Limb (tissue), 2 donors: Measurements from ENCODE around the gene SEPTIN10.
"Not testable (repeated sequence)": the region's sequence is repeated elsewhere in the genome, so short reads cannot be mapped to it uniquely, and the experiment has no call there.

ENCODE experiments used
- DNase-seq, 2 donors: peaks; one replicate each; pipeline ENCODE4 v3.0.0-alpha.2; 2016; ENCODE audit errors: extremely low spot score in 2 of 2

The SEPTIN10 gene

DNA sequence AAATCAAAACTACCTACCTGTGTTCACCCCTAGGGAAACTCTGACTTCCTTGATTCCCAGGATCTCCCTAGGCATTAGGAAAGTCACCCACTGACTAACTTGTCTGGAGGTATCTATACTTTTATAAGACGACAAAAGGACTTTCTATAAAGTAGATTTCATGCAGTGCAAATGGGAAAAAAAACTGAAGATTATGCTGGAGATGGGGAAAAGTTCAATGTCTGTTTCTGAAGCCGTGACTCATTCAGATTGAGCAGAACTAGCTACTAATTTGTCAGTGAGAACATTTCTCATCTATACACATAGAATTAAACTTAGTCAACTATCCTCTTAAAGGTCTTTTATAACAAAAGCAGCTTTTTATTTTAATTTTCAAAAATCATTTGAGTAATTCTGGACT lies 6.0 kb downstream of the SEPTIN10 start:
- no peak for DNase-seq

DNA sequence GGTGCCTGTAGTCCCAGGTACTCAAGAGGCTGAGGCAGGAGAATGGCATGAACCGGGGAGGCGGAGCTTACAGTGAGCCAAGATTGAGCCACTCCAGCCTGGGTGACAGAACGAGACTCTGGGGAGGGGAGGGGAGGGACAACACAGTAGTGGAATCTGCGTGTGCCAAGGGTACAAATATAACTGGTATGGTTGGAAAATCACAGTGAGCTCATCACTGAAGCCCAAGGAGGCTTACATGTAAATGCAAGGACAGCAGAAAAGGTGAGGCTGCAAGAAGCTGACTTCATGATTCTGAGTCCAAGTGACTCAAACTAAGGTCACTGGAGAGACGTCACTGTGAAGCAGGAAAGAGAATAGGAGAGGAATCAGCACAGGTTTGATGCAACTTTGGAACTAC lies 9.2 kb downstream of the SEPTIN10 start:
- DNase-seq, result no peak

DNA sequence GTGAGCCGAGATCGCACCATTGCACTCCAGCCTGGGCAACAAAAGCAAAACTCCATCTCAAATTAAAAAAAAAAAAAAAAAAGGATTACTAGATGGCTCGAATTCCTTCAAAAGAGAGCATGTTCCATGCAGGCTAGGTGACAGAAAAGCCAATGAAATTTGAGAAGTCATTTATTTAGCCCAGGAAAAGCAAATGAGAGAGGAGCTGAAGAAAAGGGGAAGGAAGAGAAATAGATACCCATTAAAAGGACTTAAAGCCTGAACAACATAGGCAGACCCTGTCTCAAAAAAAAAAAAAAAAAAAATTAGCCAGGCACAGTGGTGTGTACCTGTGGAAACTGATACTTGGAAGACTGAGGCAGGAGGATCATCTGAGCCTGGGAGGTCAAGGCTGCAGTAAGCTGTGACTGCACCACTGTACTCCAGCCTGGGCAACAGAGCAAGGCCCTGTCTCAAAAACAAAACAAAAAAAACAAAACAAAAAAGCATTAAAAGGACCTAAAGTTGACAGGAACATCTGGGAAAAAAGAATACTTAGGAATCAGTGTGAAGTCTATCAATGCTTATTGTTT lies 11.1 kb downstream of the SEPTIN10 start:
- DNase-seq, result no peak

DNA sequence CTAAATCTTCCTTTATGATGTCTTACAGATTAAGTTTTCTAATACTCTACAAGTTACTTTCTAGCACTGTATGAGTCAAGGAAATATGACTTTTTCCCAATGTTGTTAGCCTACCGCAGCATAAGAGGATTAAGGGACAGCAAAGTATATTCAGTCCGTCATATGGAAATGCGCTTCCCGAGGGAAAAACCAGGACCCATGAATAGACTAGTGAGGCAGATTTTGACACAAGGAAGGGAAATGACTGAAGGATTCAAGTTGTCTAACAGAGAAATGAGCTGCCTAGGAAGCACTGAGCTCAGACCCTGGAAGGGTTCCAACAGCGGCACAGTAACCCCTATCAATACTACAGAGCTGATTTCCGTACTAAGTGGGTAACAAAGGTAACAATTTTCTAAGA lies 12.0 kb downstream of the SEPTIN10 start:
- no peak for DNase-seq

DNA sequence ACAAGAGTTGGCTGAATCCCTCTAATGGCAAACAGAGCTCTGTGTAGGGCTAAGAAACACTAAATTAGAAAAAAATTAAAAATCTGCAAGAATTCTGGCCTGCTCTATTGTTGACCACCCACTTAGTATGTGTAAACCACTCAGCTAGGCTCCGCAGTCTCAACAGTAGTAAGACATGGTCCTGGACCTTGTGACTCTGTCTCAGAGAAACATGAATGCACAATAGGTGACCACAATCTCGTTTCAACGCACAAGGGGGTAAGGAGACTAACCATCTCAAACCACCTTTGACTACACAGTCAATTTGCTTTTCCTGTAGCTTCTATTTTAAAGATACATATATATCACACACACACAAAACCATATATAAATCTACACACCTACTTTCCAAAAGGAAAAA lies 16.5 kb downstream of the SEPTIN10 start:
- no peak for DNase-seq

DNA sequence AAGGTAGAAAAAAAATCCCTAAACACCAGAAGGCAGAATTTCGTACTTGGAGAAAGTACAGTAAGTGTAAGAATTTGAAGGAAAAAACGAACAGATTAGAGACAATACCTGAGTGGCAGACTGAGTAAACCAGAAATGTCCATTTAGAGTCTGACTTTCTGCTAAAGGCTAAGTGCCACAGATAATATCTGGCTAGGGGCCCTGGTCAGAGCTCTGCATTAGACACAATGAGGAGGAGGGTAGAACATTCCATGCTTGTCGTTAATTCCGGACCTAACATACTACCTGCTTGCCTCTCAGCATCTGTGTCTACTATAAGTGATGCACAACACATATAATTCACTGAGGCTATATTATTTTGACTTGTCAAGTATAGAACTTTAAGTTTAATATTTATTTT lies 18.1 kb downstream of the SEPTIN10 start:
- DNase-seq, result no peak

DNA sequence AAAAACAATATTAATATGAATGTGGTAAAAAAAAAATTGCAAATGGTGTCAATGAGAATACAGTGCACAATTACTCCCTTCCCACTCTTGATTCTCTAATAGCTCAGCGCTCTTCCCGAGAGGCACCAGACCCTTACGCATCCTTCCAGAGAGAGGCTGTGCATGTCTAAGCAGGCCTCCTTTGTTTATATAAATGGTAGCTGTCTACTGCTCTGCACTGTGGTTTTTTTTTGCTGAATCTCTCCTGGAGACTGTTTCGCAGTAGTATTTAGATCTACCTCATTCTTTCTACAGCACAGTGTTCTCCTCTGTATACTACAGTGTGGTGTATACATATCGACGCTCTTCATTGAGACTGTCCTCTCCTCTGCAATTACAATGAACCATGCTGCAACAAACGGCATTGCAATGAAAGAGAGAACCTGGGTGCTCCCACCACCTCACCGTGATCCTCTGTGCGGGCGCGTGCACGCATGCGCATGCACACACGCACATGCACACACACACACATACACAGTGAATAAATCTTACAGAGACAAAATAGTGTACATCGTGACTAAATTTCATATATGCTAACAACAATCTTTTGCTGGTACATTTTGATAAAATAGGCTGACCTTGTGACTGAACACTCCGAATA lies 19.4 kb downstream of the SEPTIN10 start:
- no peak for DNase-seq

DNA sequence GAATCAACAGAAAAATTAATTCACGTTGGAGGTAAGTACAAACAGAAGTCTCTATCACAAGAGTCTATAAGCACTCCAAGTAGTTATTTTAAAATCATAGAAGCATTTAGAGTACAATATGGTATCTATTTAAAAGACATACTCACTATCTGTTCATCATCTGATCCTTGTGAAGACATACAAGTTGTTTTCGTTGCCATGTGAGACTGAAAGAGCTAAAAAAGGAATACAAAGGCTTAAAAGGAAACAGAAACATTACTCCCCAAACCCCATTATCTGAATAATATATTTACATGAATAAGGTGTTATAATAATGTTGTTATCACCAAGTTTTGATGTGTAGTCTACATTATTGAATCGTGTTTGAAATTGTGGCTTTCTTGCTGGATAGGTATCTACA lies 20.9 kb downstream of the SEPTIN10 start:
- DNase-seq, result no peak

DNA sequence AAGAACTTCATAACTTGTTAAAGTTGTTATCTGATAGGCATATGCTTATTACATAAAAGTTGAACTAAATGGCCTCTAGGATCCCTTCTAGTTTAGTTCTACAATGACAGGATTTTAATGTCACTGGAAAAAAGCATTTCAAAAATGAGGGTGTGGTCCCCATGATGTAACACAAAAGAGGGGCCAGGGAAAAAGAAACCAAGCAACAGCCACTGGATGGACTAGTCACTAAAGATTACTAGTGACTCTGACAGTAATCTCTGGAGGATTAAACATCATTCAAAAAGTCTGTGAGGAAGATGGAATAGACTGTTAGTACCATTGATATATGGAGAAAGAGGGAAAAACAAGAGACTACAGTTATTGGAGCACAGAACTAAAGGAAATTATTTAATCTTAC lies 22.6 kb downstream of the SEPTIN10 start:
- no peak for DNase-seq

DNA sequence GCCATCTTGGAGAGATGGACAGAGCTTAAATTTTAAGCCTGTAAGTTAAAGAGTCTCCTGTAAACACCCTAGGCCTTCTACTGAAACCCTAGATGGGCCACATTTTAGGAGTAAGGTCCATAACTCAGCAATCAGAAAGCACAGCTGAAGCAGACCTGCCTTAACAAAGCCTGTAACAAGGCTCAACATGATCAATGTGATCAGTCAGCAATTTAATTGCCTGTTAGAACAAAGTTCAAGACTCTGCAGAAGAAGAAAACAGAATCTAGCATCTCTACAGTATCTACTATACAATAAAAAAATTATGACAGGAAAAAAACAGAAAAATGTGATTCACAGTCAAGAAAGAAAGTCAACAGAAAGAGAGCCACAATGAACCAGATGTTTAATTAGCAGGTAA lies 27.1 kb downstream of the SEPTIN10 start:
- DNase-seq, result no peak

DNA sequence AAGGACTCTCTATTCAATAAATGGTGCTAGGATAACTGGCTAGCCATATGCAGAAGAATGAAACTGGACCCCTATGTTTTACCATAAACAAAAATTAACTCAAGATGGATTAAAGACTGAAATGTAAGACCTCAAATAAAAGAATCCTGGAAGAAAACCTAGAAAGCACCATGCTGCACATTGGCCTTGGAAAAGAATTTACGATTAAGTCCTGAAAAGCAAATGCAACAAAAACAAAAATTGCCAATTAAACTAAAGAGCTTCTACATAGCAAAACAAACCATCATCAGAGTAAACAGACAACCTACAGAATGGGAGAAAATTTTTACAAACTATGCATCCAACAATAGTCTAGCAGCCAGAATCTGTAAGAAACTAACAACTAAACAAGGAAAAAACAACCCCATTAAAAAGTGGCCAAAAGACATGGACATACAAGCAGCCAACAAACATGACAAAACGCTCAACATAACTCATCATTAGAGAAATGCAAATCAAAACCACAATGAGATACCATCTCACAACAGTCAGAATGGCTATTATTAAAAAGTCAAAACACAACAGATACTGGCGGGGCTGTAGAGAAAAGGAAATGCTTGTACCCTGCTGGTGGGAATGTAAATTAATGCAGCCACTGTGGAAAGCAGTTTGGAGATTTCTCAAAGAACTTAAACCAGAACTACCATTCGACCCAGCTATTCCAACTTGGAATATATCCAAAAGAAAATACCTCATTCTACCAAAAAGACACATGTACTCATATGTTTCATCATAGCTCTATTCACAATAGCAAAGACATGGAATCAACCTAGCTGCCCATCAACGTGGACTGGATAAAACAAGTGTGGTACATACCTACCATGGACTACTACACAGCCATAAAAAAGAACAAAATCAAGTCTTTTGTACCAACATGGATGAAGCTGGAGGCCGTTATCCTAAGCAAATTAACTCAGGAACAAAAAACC lies 30.6 kb downstream of the SEPTIN10 start:
- no peak for DNase-seq

DNA sequence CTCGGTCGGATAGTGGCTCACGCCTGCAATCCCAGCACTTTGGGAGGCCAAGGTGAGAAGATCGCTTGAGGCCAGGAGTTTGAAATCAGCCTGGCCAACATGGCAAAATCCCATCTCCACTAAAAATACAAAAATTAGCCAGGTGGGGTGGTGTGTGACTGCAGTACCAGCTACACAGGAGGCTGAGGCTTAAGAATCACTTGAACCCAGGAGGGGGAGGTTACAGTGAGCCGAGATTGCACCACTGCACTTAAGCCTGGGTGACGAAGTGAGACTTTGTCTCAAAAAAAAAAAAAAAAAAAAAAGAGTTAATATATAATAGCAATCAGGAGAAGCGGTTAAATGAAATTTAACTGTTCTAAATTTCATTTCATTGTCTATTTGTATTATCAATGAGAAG lies 36.1 kb downstream of the SEPTIN10 start:
- DNase-seq, result not testable (repeated sequence)

DNA sequence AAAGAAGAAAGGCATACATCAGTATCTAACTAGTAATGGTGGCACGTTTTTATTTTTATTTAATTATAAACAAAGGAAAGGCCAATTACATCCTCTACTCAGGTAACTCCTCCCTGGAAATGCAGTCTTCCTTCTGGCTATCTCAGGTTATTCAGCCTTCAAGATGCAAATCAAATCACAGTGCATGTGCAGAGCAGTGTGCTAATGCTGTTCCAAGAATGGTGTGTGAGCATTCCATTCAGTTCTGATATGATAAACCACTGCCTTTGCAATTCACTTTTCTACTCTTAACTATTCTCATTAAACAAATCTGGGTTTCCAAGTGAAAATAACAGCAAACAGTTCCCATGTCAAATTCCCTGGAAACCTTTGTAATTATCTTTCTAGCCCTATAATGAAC lies 38.4 kb downstream of the SEPTIN10 start:
- DNase-seq, result no peak

DNA sequence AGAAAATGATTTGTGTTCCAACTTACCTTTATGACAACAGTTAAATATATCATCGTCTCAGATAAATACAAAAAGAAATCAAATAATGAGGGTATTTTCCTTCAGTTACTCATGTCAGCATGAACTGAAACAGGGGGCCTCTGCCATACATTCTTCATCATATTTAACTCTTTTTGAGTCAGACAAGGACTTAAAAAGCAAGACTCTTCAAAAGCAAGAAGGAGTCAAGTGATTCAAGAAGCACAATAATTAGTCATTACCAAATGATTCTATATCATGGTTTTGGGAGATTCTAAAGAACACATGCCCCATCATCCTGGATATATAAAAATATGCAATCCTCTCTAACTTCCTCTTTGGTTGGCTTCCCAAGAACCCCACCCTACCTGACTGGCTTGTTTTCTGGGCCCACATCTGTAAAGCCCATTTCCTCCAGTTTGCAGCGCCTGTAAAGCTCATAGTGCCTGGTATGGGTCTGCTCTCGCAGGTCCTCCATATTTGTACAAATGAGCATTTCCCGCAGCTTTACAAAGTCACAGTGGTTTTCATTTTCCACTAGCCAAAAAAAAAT lies 49.7 kb downstream of the SEPTIN10 start:
- DNase-seq, result no peak

DNA sequence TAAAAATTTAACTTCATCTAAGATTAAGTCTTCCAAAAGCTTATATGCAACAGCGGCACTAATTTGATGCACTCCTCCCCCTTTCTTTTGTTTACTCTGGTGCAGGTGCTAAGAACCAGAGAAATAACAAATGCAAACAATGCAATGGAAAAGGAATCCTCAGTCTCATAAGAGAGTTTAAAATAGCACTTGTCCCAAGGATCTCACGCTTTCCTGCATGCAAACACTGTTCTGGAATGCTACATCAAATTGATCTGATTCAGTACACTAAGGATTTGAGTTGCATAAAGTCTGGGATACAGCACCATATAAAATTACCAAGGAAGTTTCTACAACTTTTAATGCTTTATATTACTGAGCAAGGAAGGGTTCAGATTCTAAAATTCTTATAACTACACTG lies 50.5 kb downstream of the SEPTIN10 start:
- no peak for DNase-seq

DNA sequence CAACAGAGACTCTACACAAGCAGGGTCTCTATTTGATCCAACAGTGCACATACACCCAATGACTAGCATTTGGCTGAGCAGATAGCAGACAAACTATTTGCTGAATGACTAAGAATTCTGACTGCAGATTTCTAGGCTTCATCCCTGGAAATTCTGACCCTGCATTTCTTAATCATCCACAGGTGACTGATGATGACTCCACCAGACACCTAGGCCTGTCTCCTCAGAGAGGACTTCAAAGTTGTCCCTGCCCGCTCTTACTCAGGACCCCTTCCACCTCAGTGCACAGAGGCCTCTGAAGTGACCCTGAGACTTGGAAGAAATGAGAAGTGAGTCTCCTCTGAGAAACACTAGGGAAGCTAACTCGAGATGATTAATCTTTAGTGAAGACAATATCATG lies 51.3 kb downstream of the SEPTIN10 start:
- no peak for DNase-seq

DNA sequence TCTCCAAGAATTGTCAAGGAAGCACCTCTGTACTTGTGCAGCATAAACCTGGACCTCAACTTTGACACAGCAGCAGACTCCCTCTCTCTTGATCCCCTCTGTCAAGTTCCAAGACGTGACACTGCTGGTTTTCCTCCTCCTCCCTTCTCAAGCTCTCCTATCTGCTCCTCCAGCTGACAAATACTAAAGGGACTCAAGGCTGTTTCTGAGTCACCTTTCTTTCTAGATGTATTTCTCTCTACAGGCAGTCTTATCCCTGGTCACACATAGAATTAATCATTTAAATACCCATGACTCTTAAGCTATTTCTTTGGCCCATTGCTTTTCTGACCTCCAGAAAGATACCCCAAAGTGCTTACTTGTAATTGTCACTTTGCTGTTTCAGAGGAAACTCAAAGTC lies 53.5 kb downstream of the SEPTIN10 start:
- DNase-seq, result no peak

DNA sequence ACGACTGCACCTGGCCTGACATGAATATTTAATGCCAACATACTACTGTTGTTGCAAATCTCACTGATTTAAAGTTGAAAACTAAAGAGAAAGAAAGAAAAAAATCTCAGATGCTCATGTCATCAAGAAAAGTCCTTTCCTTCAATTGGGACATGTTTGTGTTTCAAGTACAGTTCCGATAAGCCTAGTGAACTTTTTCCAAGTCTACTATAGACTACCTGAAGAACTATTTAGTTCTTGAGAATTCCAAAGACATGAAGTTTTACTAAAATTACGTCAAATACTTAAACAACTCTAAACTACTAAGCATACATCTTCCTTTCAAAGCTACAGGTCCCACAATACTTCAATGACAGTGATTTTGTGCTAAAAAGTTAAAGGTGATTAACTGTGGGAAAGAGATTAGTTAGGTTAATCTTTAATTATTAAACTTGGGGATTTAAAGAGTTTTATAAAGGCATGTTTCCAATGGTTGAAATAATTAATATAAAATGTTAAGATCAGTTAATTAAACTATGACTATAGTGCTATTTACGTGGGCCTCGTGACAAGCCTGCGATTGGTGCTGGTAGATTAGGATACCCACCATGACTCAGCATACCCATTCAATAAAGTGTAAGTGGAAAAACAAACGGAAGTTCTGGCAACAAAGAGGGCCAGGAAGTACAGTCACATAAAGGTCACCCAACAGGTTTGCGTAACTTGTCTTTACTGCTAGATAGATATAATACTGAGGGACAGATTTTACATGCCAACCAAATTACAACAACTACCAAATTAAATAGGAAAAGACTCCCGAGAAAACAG lies 55.5 kb downstream of the SEPTIN10 start:
- DNase-seq, result no peak

DNA sequence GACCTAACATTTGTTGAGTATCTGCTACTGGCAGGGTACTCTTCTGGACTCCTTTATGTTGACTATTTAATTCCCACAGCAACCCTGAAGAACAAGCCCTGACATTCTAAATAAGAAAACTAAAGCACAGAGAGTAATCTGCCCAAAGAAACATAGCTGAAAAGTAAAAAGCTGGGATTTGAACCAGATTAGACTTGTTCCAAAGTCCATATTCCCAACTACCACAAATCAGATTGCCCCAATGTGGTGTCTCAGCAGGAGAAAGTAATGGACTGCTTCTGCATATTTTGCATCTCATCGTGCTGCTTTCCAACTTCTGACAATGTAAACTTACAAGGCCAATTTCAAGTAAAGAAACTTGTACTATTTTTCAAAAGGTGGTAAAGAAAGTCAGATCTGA lies 56.5 kb downstream of the SEPTIN10 start:
- no peak for DNase-seq

DNA sequence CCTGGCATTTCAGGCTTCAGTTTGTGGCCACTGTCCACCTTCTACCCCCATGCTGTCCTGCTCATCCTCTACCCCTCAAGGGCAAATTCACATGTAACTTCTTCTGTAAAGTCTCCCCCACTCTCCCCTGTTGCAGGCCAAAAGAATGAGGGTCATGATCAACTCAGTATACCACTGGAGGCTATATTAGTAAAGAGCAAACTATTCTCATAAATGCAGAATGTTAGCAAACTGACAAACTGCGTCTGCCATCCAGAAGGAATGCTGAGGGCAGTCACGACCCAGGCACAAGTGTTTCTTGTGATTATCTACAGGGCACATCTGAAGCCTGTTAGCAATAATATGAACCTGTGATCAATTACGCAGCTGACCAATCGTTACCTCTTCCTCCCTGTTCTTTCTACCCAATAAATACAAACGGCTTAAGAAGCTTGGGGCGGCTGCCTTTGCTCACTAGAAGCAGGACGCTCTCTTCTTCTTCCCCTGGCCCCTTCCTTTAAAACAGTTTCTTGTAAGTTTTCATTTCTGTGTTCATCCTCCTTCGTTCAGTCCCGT lies 58.3 kb downstream of the SEPTIN10 start:
- DNase-seq, result no peak

DNA sequence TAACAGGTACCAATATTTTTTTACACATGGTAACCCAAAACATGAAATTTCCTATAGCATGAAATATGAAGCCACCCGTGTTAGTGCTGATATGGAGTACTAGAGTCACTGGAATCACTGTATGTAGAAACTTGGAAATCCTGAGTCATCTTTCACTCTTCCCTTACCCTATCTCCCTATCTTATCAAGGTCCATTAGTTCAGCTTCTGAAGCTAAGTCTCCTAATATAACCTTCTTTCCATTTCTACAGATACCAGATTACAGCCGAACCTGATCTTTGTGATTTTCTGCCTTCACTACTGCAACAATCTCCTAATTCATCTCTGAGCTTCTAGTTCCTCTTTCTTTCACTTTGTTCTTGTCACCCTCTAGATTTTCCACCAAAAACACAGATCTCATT lies 59.0 kb downstream of the SEPTIN10 start:
- DNase-seq, result no peak
